C4-2B (cell line): ENCODE measurements around the gene IRAK1BP1.

Experiments
- H3K27ac ChIP-seq: fragments of 450-650 bp; 2 replicates; pipeline ENCODE4 v1.5.1; 2017
- CTCF ChIP-seq: fragments of 450-650 bp; conservative IDR thresholded peaks from 2 replicates; pipeline ENCODE4 v1.5.1; 2017; ENCODE audit warnings: mild to moderate bottlenecking
- ZFX ChIP-seq: fragments of 450-650 bp; IDR thresholded peaks from 2 replicates; pipeline ENCODE4 v1.6.1; 2017

Gene IRAK1BP1

GRCh38 chr6:78867370-78868040 lies at the start of gene IRAK1BP1:
Gene IRAK1BP1, plus strand, starts transcription at chr6:78867551. Its CDS starts 26 bp downstream, at chr6:78867577.
- no peak within 1 kb of the TSS for H3K27ac ChIP-seq
- TF ChIP-seq ZFX (no peak), CTCF (no peak)

GRCh38 chr6:78824045-78824444 lies 43.3 kb upstream of the IRAK1BP1 start:
- TF ChIP-seq ZFX (no peak), CTCF (no peak)

GRCh38 chr6:78829407-78829806 lies 37.9 kb upstream of the IRAK1BP1 start:
- no peak for TF ChIP-seq ZFX
- no peak for TF ChIP-seq CTCF

More at GRCh38 chr6:78824045-78824444, 43.3 kb upstream of the IRAK1BP1 start:
- H3K27ac ChIP-seq, result no peak overlapping the region

GRCh38 chr6:78830805-78831204 lies 36.5 kb upstream of the IRAK1BP1 start:
- TF ChIP-seq ZFX, result no peak
- no peak for TF ChIP-seq CTCF

More at GRCh38 chr6:78829407-78829806, 37.9 kb upstream of the IRAK1BP1 start:
- H3K27ac ChIP-seq, result no peak overlapping the region

GRCh38 chr6:78831492-78831891 lies 35.9 kb upstream of the IRAK1BP1 start:
- no peak for TF ChIP-seq CTCF
- TF ChIP-seq ZFX, result no peak
- no peak overlapping the region for H3K27ac ChIP-seq

More at GRCh38 chr6:78830805-78831204, 36.5 kb upstream of the IRAK1BP1 start:
- no peak overlapping the region for H3K27ac ChIP-seq

- TF ChIP-seq ZFX (no peak), CTCF (no peak)
- no peak overlapping the region for H3K27ac ChIP-seq
Observed at GRCh38 chr6:78832091-78832808, 35.1 kb upstream of the IRAK1BP1 start.

- TF ChIP-seq ZFX (no peak), CTCF (peak; percentile 40)
- no peak overlapping the region for H3K27ac ChIP-seq
Observed at GRCh38 chr6:78835817-78836216, 31.5 kb upstream of the IRAK1BP1 start.
